ENCODE measurements around the gene PRSS3.

GRCh38 chr9:33762343-33762742 lies 33.0 kb upstream of the PRSS3 start:
- no peak for TF ChIP-seq CTCF (conservative IDR thresholded peaks at IDR 0.05 in 1 of 2, IDR thresholded peaks at IDR 0.05 in 1 of 2; ENCODE audit: extremely low read depth in 1 of 2, insufficient read depth in 1 of 2, low read depth in 1 of 2, low read length in 2 of 2)
- TF ChIP-seq EZH2 (IDR thresholded peaks at IDR 0.05; ENCODE audit: borderline replicate concordance, low read length) = no peak

All from mammary epithelial cell (primary cell).